ENCODE data around the gene SUGCT. TPM values are rescaled to one million over a fixed set of nuclear protein-coding genes. Genes with fewer than 3 reads are reported as not detected.

Gene SUGCT
- total and polyA plus RNA-seq, 2 of the 8 experiments (the other 6 are each of a cell fraction or from before 2014, with no cell fraction given), result 2.8 to 5.4 TPM

DNA sequence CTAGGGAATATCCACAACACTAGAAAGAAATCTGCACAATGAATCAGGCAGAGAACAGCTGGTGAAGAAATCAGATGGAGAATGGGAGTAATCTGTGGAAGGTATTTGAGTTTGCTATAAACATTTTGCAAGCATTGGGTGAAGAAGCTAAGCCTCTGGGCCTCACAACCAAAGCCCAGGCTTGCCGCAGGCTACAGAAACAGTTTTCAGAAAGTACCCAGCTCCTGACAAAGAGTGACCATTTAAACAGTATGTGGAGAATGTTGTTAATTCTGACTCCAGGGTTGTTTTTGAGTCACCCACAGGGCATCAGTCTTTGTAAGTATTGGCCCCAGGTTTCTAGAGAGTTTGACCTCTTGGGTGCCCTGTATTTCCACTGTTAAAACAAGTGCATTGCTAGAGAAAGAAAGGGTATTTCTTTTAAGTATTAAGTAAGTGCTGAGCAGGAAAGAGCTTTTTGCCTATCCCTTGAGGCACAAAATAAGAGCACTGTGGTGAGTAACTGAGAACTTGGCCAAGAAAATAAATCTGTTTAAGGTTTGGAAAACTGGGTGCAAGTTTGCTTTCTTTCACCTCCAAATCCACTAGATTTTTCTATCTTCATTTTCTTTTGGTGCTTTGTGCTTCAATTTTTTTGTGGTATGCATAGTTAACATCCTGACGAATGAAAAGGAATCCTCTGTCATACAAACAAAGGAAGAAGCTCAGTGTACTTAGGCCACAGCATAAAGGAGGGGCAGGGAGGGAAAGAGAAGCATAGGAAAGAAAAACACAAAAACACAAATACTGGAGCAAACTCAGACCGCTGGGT is 691.8 kb downstream of the SUGCT start:
- peak overlapping the region; percentile 83; the same call in 1 of the 2 replicates for H2BK20ac ChIP-seq (ENCODE audit: low read length)
- DNase-seq (ENCODE audit: low read depth in 1 of 2, low spot score in 2 of 2) (no peak), FAIRE-seq (peak; percentile 75)
- H2AFZ ChIP-seq (ENCODE audit: low read length), result peak overlapping the region; percentile 83
- no peak overlapping the region for H2AK5ac ChIP-seq (ENCODE audit: low read depth, low read length)
- ChIA-PET POLR2A (ENCODE audit: partially characterized antibody) (interaction anchor here (2.2 kb wide), 1 partner anchor 9 kb away, joined by 8 read pairs; no protein-coding TSS in a partner anchor), CTCF (ENCODE audit: partially characterized antibody) (interaction anchor here (0.6 to 1.4 kb wide), 7 partner anchors 10 to 884 kb away, joined by 3 to 6 read pairs (median 3); no protein-coding TSS in a partner anchor)
- no peaks in the 10 kb centered on the region for H3K9me3 ChIP-seq (ENCODE audit: insufficient read depth in 2 of 2, low read depth in 1 of 2, low read length in 1 of 2)
- H2BK12ac ChIP-seq (ENCODE audit: low read depth, low read length), result peak overlapping the region; percentile 86; the same call in 1 of the 2 replicates
- no peak overlapping the region for H4K91ac ChIP-seq (replicated peaks; ENCODE audit: insufficient read length, low read length)
- peak overlapping the region; percentile 32 for H3K27ac ChIP-seq (ENCODE audit: low read depth, low read length)
- H2BK120ac ChIP-seq (replicated peaks; ENCODE audit: low read depth, low read length), result no peak overlapping the region
- H4K20me1 ChIP-seq (replicated peaks in 1 of 2; ENCODE audit: control insufficient read depth in 1 of 2, insufficient read depth in 2 of 2, low read length in 2 of 2), result no peaks in the 10 kb centered on the region
- no peaks in the 10 kb centered on the region for H3K79me1 ChIP-seq (ENCODE audit: low read depth, low read length)
- no peak overlapping the region for H2BK15ac ChIP-seq (ENCODE audit: low read length)
- peak overlapping the region; percentile 15 to 31; a peak in 2 of 4 replicates for H3K4me2 ChIP-seq (ENCODE audit: insufficient read depth in 1 of 2, low read depth in 2 of 2, low read length in 2 of 2)
- H3K27me3 ChIP-seq (replicated peaks in 1 of 4; ENCODE audit: control insufficient read depth in 3 of 4, extremely low read depth in 1 of 4, insufficient read depth in 3 of 4, low read length in 3 of 4), result no peaks in the 10 kb centered on the region
- peaks cover 6 to 17% (median 10%) of the 10 kb centered on the region in 4 experiments; a peak in 5 of 7 replicates for H3K4me1 ChIP-seq (replicated peaks in 1 of 4; ENCODE audit: control insufficient read depth in 3 of 4, insufficient read depth in 4 of 4, low read length in 3 of 4)
- no peak overlapping the region; a peak in 1 of 8 replicates for H3K4me3 ChIP-seq (ENCODE audit: extremely low read depth in 1 of 4, insufficient read depth in 2 of 4, low read depth in 3 of 4, low read length in 4 of 4)
- no peaks in the 10 kb centered on the region for H3K79me2 ChIP-seq (ENCODE audit: control insufficient read depth in 1 of 2, insufficient read depth in 2 of 2, low read length in 2 of 2)
- H3K18ac ChIP-seq (ENCODE audit: extremely low read depth, low read length), result no peak overlapping the region
- H3K14ac ChIP-seq (ENCODE audit: insufficient read length), result no peak overlapping the region
- H3K23ac ChIP-seq (ENCODE audit: insufficient read length), result no peak overlapping the region
- no peak overlapping the region for H3K56ac ChIP-seq (replicated peaks; ENCODE audit: insufficient read length, low read depth, low read length)
- no peaks in the 10 kb centered on the region for H3K23me2 ChIP-seq (ENCODE audit: low read depth, low read length)
- no peak overlapping the region for H4K8ac ChIP-seq (ENCODE audit: extremely low read depth, insufficient read depth, low read length)
- H2BK5ac ChIP-seq (ENCODE audit: low read depth, low read length), result peak overlapping the region; percentile 50; the same call in 1 of the 2 replicates
- WGBS, 2 experiments (ENCODE audit: extremely low coverage in 1 of 2, insufficient coverage in 1 of 2, insufficient read length in 1 of 2, insufficient replicate concordance in 2 of 2, low coverage in 1 of 2, low lambda C conversion rate in 2 of 2, missing lambda C conversion rate in 1 of 2), result 54% methylated on average over 3 of the region's 3 CpGs; no CpG with 5 or more reads in 1 of the 2 experiments
- H3K36me3 ChIP-seq (ENCODE audit: control insufficient read depth in 2 of 4, insufficient read depth in 4 of 4, low read length in 3 of 4), result no peaks in the 10 kb centered on the region
- no peak overlapping the region for H3K4ac ChIP-seq (replicated peaks; ENCODE audit: insufficient read length, low read depth, low read length)
- H3K9ac ChIP-seq (replicated peaks in 1 of 4; ENCODE audit: extremely low read depth in 1 of 4, low read depth in 3 of 4, low read length in 3 of 4), result 0 out of 7 replicates have a peak overlapping the region, but pooled peaks of 1 of the 4 experiments have one; percentile 11
- H4K5ac ChIP-seq (ENCODE audit: insufficient read length, low read depth, low read length), result no peak overlapping the region
- TF ChIP-seq GABPA (IDR thresholded peaks at IDR 0.05; ENCODE audit: borderline replicate concordance, insufficient read depth, low read length), result no peak
- TF ChIP-seq, protein P1, sequence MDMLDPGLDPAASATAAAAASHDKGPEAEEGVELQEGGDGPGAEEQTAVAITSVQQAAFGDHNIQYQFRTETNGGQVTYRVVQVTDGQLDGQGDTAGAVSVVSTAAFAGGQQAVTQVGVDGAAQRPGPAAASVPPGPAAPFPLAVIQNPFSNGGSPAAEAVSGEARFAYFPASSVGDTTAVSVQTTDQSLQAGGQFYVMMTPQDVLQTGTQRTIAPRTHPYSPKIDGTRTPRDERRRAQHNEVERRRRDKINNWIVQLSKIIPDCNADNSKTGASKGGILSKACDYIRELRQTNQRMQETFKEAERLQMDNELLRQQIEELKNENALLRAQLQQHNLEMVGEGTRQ (IDR thresholded peaks at IDR 0.05; ENCODE audit: low read length), result no peak
- no peak for TF ChIP-seq MAFK (IDR thresholded peaks at IDR 0.05; ENCODE audit: low read depth, low read length)
- no peak for TF ChIP-seq FOSL1 (IDR thresholded peaks at IDR 0.05; ENCODE audit: insufficient read depth, low read depth, low read length)
- TF ChIP-seq SIN3A (conservative IDR thresholded peaks at IDR 0.05 in 1 of 2, IDR thresholded peaks at IDR 0.05 in 1 of 2; ENCODE audit: low read depth in 1 of 2, low read length in 2 of 2), result no peak
- no peak for TF ChIP-seq CHD1 (IDR thresholded peaks at IDR 0.05; ENCODE audit: low read depth, low read length)
- no peak for TF ChIP-seq RNF2 (IDR thresholded peaks at IDR 0.05; ENCODE audit: borderline replicate concordance, low read depth, low read length, missing control alignments, poor library complexity, severe bottlenecking)
- TF ChIP-seq CREB1 (IDR thresholded peaks at IDR 0.05), result no peak
- no peak for TF ChIP-seq CEBPB (IDR thresholded peaks at IDR 0.05; ENCODE audit: low read depth, low read length)
- TF ChIP-seq YY1 (IDR thresholded peaks at IDR 0.05; ENCODE audit: low read depth, low read length), result no peak
- TF ChIP-seq POLR2A (IDR thresholded peaks at IDR 0.05; ENCODE audit: control extremely low read depth in 1 of 2, low read depth in 2 of 2, low read length in 2 of 2), result no peak
